B cell (primary cell): ENCODE measurements around the gene COL6A1. TPM values are rescaled to one million over a fixed set of nuclear protein-coding genes. Genes with fewer than 3 reads are reported as not detected.

Source experiments
- ATAC-seq: fragments of 200-7000 bp; cut with Tn5 transposase; one replicate; pipeline ENCODE4 v1.10.0; 2021; ENCODE audit warnings: low read depth, mild to moderate bottlenecking, moderate number of reproducible peaks, moderate library complexity
- CTCF ChIA-PET: fragments of 350-600 bp; sonication (Branson Sonifier 250); formaldehyde crosslinking; loops from one replicate; lab custom pipeline; 2021; ENCODE audit warnings: antibody characterized with exemption, inconsistent platforms; lab: Charles Lee
- POLR2A ChIA-PET: fragments of 350-600 bp; sonication (Branson Sonifier 250); formaldehyde crosslinking; loops from one replicate; lab custom pipeline; 2021; ENCODE audit warnings: antibody characterized with exemption; lab: Charles Lee
- DNase-seq: peaks from one replicate; pipeline ENCODE4 v3.0.0; 2013
- H2AFZ ChIP-seq: 2 replicates; pipeline ENCODE4 v1.6.1; 2012; ENCODE audit warnings: mild to moderate bottlenecking, low read depth, low read length; ENCODE audit not compliant: insufficient read depth, poor library complexity, severe bottlenecking
- H3K27ac ChIP-seq, 2 donors: 1 replicate in 1 of 2; 2 replicates in 1 of 2; pipeline ENCODE4 v1.5.1; 2012 to 2013; ENCODE audit warnings: low read length in 2 of 2, mild to moderate bottlenecking in 2 of 2, moderate library complexity in 1 of 2
- H3K27me3 ChIP-seq, 4 experiments: fragments of 200-600 bp in 1 of 4; sonication (generic) in 1 of 4; replicated peaks in 1 of 4; 1 replicate in 2 of 4; 2 replicates in 2 of 4; pipeline versions ENCODE4 v1.6.1 to v1.7.0; 2013 to 2016; ENCODE audit warnings: low read length in 3 of 4, mild to moderate bottlenecking in 2 of 4, mixed read lengths in 1 of 4, moderate library complexity in 1 of 4; ENCODE audit not compliant: insufficient read depth in 4 of 4, control insufficient read depth in 3 of 4; ENCODE audit errors: control extremely low read depth in 1 of 4
- H3K36me3 ChIP-seq, 2 experiments: replicated peaks in 1 of 2; 1 replicate in 1 of 2; 2 replicates in 1 of 2; pipeline versions ENCODE4 v1.6.1 to v1.7.1; 2013; ENCODE audit warnings: low read length in 1 of 2; ENCODE audit not compliant: insufficient read depth in 2 of 2, control insufficient read depth in 1 of 2; ENCODE audit errors: control extremely low read depth in 1 of 2, extremely low read depth in 1 of 2
- H3K4me1 ChIP-seq, 2 donors: fragments of 200-600 bp in 1 of 2; sonication (generic) in 1 of 2; 1 replicate in 1 of 2; 2 replicates in 1 of 2; pipeline versions ENCODE4 v1.5.1 to v1.6.1; 2013 to 2017; ENCODE audit warnings: low read length in 2 of 2; ENCODE audit not compliant: control insufficient read depth in 2 of 2, insufficient read depth in 2 of 2
- H3K4me2 ChIP-seq: replicated peaks from 2 replicates; pipeline ENCODE3; 2012; ENCODE audit warnings: mild to moderate bottlenecking, low read depth, low read length; ENCODE audit not compliant: poor library complexity, severe bottlenecking
- H3K4me3 ChIP-seq, 5 experiments: fragments of 200-600 bp in 1 of 5; sonication (generic) in 1 of 5; 1 replicate in 3 of 5; 2 replicates in 2 of 5; pipeline versions ENCODE4 v1.5.1 to v1.7.0; 2011 to 2016; ENCODE audit warnings: low read length in 4 of 5, mild to moderate bottlenecking in 4 of 5, low read depth in 2 of 5, control low read depth in 1 of 5, moderate library complexity in 1 of 5; ENCODE audit not compliant: insufficient read depth in 1 of 5; ENCODE audit errors: control extremely low read depth in 1 of 5, extremely low read depth in 1 of 5
- H3K79me2 ChIP-seq: fragments of 200-600 bp; sonication (generic); one replicate; pipeline ENCODE4 v1.6.0; 2016; ENCODE audit warnings: low read length; ENCODE audit not compliant: control insufficient read depth, insufficient read depth
- H3K9ac ChIP-seq: fragments of 200-600 bp; sonication (generic); 2 replicates; pipeline ENCODE4 v1.6.1; 2017; ENCODE audit warnings: mild to moderate bottlenecking, low read length, moderate library complexity
- H3K9me3 ChIP-seq, 3 donors: one replicate each; pipeline versions ENCODE4 v1.6.1 to v1.7.1; 2013; ENCODE audit warnings: low read length in 2 of 3; ENCODE audit not compliant: control insufficient read depth in 2 of 3, insufficient read depth in 1 of 3; ENCODE audit errors: control extremely low read depth in 1 of 3
- H4K20me1 ChIP-seq: 2 replicates; pipeline ENCODE4 v1.6.0; 2012; ENCODE audit warnings: mild to moderate bottlenecking, low read length; ENCODE audit not compliant: insufficient read depth, control insufficient read depth, poor library complexity, severe bottlenecking
- H3K27ac Mint-ChIP-seq: one replicate; pipeline ENCODE4 v1.8.0; 2021; ENCODE audit warnings: mixed read lengths
- H3K27me3 Mint-ChIP-seq: one replicate; pipeline ENCODE4 v1.8.0; 2021; ENCODE audit warnings: mixed read lengths
- H3K4me1 Mint-ChIP-seq: one replicate; pipeline ENCODE4 v1.8.0; 2021; ENCODE audit warnings: mixed read lengths
- H3K4me3 Mint-ChIP-seq: one replicate; pipeline ENCODE4 v1.8.0; 2021; ENCODE audit warnings: mixed read lengths
- H3K9me3 Mint-ChIP-seq: one replicate; pipeline ENCODE4 v1.8.0; 2022; ENCODE audit warnings: mixed read lengths; ENCODE audit not compliant: insufficient read depth
- CTCF ChIP-seq: fragments of 200-600 bp; IDR thresholded peaks from one replicate; pipeline ENCODE4 v1.8.0; 2022; ENCODE audit warnings: antibody characterized with exemption, mild to moderate bottlenecking
- EZH2 ChIP-seq: IDR thresholded peaks from 2 replicates; pipeline ENCODE4 v1.6.1; 2012; ENCODE audit warnings: borderline replicate concordance, low read depth, mild to moderate bottlenecking, moderate library complexity, low read length; ENCODE audit not compliant: insufficient read depth, poor library complexity, severe bottlenecking
- WGBS: methylation state at CpG from one replicate; pipeline ENCODE4 v1.1.5; 2013; ENCODE audit warnings: missing lambda C conversion rate; ENCODE audit not compliant: insufficient coverage; 5-methylcytosine and 5-hydroxymethylcytosine counted together
- intact Hi-C: fragments of 100-400 bp; cut with micrococcal nuclease; formaldehyde crosslinking; loops from one replicate; pipeline ENCODE4 v1.10.0; 2022
- polyA plus RNA-seq: library from polyadenylated mRNA; depleted of rRNA; stranded (reverse); fragments of >200 nt; gene quantifications from 2 replicates; pipeline ENCODE4 v1.2.3, GENCODE V29; 2012
- total RNA-seq, 2 donors: library from RNA; stranded (reverse); fragments of 120-200 nt in 1 of 2; gene quantifications; 1 replicate in 1 of 2; 2 replicates in 1 of 2; pipeline versions ENCODE4 v1.2.3 to v1.2.4, GENCODE V29; 2013 to 2022

COL6A1 gene
- total and polyA plus RNA-seq, 2 donors (not counting 1 experiment from before 2014, with no cell fraction given), result 0.39 to 0.67 TPM

- H3K27ac Mint-ChIP-seq, result no peak overlapping the region
- CTCF ChIA-PET, result no interaction called here
- intact Hi-C loops, result no loop called here
These were observed 26.6 kb upstream of the COL6A1 start for GRCh38 chr21:45954921-45955320.

GRCh38 chr21:45957551-45957950, 24.0 kb upstream of the COL6A1 start:
- H4K20me1 ChIP-seq, result no peaks in the 10 kb centered on the region
- Mint-ChIP-seq H3K4me3 (no peak overlapping the region), H3K4me1 (no peaks in the 10 kb centered on the region), H3K27me3 (peaks cover 45% of the 10 kb centered on the region), H3K9me3 (peaks cover 2% of the 10 kb centered on the region), H3K27ac (no peak overlapping the region)
- ChIA-PET POLR2A (no interaction called here), CTCF (no interaction called here)
- H3K36me3 ChIP-seq, result no peaks in the 10 kb centered on the region
- no peak for TF ChIP-seq EZH2
- TF ChIP-seq CTCF, result no peak
- H3K4me2 ChIP-seq, result no peak overlapping the region
- DNase-seq (no peak), ATAC-seq (no peak)
- H3K79me2 ChIP-seq, result no peaks in the 10 kb centered on the region
- peaks cover 0 to 20% (median 0%) of the 10 kb centered on the region in 3 donors for H3K9me3 ChIP-seq
- WGBS, result 100% methylated on average over 2 of the region's 4 CpGs
- no peak overlapping the region for H3K9ac ChIP-seq
- H3K27me3 ChIP-seq, result peaks cover 0 to 4% (median 0%) of the 10 kb centered on the region in 4 experiments
- H3K27ac ChIP-seq, result no peak overlapping the region
- H3K4me1 ChIP-seq, result no peaks in the 10 kb centered on the region
- no peak overlapping the region for H2AFZ ChIP-seq
- intact Hi-C loops, result no loop called here
- H3K4me3 ChIP-seq, result no peak overlapping the region

More at GRCh38 chr21:45954921-45955320, 26.6 kb upstream of the COL6A1 start:
- no peak overlapping the region for H3K4me2 ChIP-seq
- H4K20me1 ChIP-seq, result no peaks in the 10 kb centered on the region
- no peak overlapping the region for H2AFZ ChIP-seq
- H3K9me3 ChIP-seq, result peaks cover 0 to 3% (median 0%) of the 10 kb centered on the region in 3 donors
- no peaks in the 10 kb centered on the region for H3K4me1 Mint-ChIP-seq
- no peak overlapping the region for H3K27ac ChIP-seq
- TF ChIP-seq CTCF (no peak), EZH2 (no peak)
- peaks cover 0 to 2% (median 0%) of the 10 kb centered on the region in 4 experiments for H3K27me3 ChIP-seq
- 98% methylated on average over 6 of the region's 6 CpGs for WGBS
- no peaks in the 10 kb centered on the region for H3K9me3 Mint-ChIP-seq
- no peaks in the 10 kb centered on the region for H3K79me2 ChIP-seq
- H3K27me3 Mint-ChIP-seq, result peaks cover 30% of the 10 kb centered on the region
- H3K4me3 Mint-ChIP-seq, result no peak overlapping the region
- H3K9ac ChIP-seq, result no peak overlapping the region
- no peak overlapping the region for H3K4me3 ChIP-seq
- DNase-seq, result no peak
- POLR2A ChIA-PET, result no interaction called here
- H3K36me3 ChIP-seq, result no peaks in the 10 kb centered on the region
- no peaks in the 10 kb centered on the region for H3K4me1 ChIP-seq
- no peak for ATAC-seq
